Measurements from ENCODE around the gene GATD1. TPM values are rescaled to one million over a fixed set of nuclear protein-coding genes. Genes with fewer than 3 reads are reported as not detected.

Gene GATD1
- total and polyA plus RNA-seq, 10 of the 15 experiments (the other 5 are each of a cell fraction or from before 2014, with no cell fraction given): 1.2 to 92.6 (median 22.3) TPM

DNA sequence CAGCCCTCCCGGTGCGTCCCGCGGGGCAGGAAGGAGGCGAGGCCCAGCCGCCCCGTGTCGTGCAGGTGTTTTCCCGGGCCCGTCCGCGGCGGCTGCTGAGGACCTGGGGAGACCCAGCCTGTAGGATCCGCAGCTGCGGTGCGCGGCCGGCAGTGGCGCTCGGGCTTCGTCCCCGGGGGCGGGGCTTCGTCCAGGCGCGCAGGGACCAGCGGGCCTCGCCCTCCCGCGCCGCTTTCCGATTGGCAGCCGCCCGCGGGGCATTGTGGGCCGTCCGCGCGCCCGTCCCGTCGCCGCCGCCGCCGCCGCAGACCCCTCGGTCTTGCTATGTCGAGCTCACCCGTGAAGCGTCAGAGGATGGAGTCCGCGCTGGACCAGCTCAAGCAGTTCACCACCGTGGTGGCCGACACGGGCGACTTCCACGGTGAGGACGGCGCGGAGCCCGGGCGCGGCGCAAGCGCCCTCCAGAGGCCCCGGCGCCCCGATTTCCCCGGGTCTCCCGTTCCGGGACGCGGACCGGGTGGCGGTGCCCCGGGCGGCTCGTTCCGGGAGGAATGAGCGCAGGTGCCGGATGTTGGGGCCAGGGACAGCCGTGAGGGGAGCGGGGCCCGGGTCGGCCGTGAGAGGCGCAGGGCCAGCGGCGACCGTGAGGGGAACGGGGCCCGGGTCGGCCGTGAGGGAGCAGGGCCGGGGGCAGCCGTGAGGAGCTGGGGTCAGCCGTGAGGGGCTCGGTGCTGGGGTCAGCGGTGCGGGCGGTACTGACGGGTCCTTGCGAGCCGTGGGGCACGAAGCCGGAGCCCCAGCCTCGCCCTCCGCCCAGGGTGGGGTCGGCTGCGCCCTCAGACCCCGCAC is 29.9 kb downstream of the GATD1 start, which contains the start of gene TALDO1 (continued):
- TF ChIP-seq, protein P1, sequence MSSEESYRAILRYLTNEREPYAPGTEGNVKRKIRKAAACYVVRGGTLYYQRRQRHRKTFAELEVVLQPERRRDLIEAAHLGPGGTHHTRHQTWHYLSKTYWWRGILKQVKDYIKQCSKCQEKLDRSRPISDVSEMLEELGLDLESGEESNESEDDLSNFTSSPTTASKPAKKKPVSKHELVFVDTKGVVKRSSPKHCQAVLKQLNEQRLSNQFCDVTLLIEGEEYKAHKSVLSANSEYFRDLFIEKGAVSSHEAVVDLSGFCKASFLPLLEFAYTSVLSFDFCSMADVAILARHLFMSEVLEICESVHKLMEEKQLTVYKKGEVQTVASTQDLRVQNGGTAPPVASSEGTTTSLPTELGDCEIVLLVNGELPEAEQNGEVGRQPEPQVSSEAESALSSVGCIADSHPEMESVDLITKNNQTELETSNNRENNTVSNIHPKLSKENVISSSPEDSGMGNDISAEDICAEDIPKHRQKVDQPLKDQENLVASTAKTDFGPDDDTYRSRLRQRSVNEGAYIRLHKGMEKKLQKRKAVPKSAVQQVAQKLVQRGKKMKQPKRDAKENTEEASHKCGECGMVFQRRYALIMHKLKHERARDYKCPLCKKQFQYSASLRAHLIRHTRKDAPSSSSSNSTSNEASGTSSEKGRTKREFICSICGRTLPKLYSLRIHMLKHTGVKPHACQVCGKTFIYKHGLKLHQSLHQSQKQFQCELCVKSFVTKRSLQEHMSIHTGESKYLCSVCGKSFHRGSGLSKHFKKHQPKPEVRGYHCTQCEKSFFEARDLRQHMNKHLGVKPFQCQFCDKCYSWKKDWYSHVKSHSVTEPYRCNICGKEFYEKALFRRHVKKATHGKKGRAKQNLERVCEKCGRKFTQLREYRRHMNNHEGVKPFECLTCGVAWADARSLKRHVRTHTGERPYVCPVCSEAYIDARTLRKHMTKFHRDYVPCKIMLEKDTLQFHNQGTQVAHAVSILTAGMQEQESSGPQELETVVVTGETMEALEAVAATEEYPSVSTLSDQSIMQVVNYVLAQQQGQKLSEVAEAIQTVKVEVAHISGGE (CRISPR knock-in tag; IDR thresholded peaks at IDR 0.05): no peak
- TF ChIP-seq, protein P2, sequence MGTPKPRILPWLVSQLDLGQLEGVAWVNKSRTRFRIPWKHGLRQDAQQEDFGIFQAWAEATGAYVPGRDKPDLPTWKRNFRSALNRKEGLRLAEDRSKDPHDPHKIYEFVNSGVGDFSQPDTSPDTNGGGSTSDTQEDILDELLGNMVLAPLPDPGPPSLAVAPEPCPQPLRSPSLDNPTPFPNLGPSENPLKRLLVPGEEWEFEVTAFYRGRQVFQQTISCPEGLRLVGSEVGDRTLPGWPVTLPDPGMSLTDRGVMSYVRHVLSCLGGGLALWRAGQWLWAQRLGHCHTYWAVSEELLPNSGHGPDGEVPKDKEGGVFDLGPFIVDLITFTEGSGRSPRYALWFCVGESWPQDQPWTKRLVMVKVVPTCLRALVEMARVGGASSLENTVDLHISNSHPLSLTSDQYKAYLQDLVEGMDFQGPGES (IDR thresholded peaks at IDR 0.05): 0 out of 2 replicates have a peak, but pooled peaks have one; percentile 12
- TF ChIP-seq MTA3 (IDR thresholded peaks at IDR 0.05; ENCODE audit: borderline replicate concordance, low read length): no peak
- TF ChIP-seq KAT2A (conservative IDR thresholded peaks at IDR 0.05; ENCODE audit: control insufficient read depth, low read depth, low read length): no peak
- peak; percentile 85 for TF ChIP-seq LARP7 (IDR thresholded peaks at IDR 0.05)
- no peak for TF ChIP-seq FOXK2 (IDR thresholded peaks at IDR 0.05)
- TF ChIP-seq, protein P3, sequence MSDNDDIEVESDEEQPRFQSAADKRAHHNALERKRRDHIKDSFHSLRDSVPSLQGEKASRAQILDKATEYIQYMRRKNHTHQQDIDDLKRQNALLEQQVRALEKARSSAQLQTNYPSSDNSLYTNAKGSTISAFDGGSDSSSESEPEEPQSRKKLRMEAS (IDR thresholded peaks at IDR 0.05; ENCODE audit: low read depth, low read length): peak; percentile 51; the same call in 1 of the 2 replicates
- TF ChIP-seq, protein P4, sequence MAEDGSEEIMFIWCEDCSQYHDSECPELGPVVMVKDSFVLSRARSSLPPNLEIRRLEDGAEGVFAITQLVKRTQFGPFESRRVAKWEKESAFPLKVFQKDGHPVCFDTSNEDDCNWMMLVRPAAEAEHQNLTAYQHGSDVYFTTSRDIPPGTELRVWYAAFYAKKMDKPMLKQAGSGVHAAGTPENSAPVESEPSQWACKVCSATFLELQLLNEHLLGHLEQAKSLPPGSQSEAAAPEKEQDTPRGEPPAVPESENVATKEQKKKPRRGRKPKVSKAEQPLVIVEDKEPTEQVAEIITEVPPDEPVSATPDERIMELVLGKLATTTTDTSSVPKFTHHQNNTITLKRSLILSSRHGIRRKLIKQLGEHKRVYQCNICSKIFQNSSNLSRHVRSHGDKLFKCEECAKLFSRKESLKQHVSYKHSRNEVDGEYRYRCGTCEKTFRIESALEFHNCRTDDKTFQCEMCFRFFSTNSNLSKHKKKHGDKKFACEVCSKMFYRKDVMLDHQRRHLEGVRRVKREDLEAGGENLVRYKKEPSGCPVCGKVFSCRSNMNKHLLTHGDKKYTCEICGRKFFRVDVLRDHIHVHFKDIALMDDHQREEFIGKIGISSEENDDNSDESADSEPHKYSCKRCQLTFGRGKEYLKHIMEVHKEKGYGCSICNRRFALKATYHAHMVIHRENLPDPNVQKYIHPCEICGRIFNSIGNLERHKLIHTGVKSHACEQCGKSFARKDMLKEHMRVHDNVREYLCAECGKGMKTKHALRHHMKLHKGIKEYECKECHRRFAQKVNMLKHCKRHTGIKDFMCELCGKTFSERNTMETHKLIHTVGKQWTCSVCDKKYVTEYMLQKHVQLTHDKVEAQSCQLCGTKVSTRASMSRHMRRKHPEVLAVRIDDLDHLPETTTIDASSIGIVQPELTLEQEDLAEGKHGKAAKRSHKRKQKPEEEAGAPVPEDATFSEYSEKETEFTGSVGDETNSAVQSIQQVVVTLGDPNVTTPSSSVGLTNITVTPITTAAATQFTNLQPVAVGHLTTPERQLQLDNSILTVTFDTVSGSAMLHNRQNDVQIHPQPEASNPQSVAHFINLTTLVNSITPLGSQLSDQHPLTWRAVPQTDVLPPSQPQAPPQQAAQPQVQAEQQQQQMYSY (CRISPR knock-in tag; IDR thresholded peaks at IDR 0.05): no peak
- TF ChIP-seq EGR1 (IDR thresholded peaks at IDR 0.05; ENCODE audit: borderline replicate concordance in 1 of 2, low read depth in 2 of 2, low read length in 2 of 2): peak in 1 of 2 experiments; percentile 16; a peak in 1 of 3 replicates
- peak; percentile 56; the same call in 1 of the 2 replicates for TF ChIP-seq SIN3A (IDR thresholded peaks at IDR 0.05; ENCODE audit: low read depth, low read length)
- TF ChIP-seq, protein P5, sequence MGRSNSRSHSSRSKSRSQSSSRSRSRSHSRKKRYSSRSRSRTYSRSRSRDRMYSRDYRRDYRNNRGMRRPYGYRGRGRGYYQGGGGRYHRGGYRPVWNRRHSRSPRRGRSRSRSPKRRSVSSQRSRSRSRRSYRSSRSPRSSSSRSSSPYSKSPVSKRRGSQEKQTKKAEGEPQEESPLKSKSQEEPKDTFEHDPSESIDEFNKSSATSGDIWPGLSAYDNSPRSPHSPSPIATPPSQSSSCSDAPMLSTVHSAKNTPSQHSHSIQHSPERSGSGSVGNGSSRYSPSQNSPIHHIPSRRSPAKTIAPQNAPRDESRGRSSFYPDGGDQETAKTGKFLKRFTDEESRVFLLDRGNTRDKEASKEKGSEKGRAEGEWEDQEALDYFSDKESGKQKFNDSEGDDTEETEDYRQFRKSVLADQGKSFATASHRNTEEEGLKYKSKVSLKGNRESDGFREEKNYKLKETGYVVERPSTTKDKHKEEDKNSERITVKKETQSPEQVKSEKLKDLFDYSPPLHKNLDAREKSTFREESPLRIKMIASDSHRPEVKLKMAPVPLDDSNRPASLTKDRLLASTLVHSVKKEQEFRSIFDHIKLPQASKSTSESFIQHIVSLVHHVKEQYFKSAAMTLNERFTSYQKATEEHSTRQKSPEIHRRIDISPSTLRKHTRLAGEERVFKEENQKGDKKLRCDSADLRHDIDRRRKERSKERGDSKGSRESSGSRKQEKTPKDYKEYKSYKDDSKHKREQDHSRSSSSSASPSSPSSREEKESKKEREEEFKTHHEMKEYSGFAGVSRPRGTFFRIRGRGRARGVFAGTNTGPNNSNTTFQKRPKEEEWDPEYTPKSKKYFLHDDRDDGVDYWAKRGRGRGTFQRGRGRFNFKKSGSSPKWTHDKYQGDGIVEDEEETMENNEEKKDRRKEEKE (IDR thresholded peaks at IDR 0.05): no peak
- peak; percentile 90; the same call in 1 of the 2 replicates for TF ChIP-seq RB1 (IDR thresholded peaks at IDR 0.05; ENCODE audit: borderline replicate concordance)

All from GM12878 (cell line).